ENCODE measurements around the gene SCN8A.
"Not testable (repeated sequence)": the region's sequence is repeated elsewhere in the genome, so short reads cannot be mapped to it uniquely, and the experiment has no call there.

The SCN8A gene

DNA sequence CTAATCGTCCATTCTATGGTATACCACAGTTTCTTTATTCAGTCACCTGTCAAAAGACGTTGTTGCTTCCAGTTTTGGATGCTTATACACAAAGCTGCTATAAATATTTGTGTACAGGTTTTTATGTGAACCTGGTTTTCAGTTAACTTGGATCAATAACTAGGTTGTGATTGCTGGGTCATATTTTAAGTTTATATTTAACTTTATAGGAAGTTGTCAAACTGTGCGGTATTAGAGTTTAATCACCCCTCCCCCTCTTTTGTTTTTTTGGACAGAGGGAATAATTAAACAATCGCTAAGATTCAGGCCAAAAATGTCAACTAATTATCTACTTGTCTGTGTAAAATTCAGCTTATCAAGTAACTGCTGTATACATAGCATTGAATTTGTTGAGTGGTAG lies 34.3 kb downstream of the SCN8A start:
- no peak for DNase-seq

DNA sequence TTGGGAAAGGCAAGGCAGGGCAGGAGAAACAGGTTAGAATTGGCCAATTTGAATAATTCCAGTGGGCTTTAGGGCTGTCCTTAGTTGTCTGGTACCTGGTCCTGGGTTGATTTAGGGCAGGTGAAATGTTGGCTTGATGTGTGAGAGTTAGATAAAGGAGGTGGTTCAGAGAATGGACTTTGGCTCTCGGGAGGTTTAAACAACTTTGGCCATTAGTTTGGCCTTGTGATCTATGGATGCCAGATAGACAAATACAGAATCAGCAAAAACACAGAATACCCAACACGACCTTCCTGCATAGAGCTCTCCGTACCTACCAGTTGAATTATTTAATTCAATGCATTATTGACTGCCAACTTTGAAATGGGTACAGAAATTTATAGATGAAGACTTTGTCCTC lies 35.1 kb downstream of the SCN8A start:
- no peak for DNase-seq

GRCh38 chr12:51626629-51627028 lies 35.6 kb downstream of the SCN8A start:
- no peak for DNase-seq

GRCh38 chr12:51630256-51630880 lies 39.3 kb downstream of the SCN8A start:
- no peak for DNase-seq

- no peak for DNase-seq
Observed at GRCh38 chr12:51630986-51631385, 40.0 kb downstream of the SCN8A start.

DNA sequence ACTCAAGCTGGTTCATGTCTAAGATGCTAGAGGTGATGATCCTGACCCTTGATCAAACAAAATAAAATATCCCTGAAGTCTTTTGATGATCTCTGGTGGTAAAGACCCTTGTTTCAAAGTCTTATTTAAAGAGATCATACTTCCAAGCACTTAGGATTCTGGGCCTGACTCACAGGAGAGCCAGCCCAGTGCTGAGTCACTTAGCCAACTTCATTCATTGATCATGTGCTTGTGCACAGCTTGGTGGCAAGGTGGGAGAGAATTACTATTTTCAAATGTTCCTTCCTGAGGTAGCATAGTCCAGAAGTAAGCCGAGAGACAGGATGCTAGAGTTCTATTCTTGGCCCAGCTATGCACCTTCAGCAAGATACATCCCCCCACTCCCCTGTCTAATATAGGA lies 40.6 kb downstream of the SCN8A start:
- DNase-seq = no peak

GRCh38 chr12:51632623-51633022 lies 41.6 kb downstream of the SCN8A start:
- DNase-seq = peak in 1 of 2 experiments; percentile 8

DNA sequence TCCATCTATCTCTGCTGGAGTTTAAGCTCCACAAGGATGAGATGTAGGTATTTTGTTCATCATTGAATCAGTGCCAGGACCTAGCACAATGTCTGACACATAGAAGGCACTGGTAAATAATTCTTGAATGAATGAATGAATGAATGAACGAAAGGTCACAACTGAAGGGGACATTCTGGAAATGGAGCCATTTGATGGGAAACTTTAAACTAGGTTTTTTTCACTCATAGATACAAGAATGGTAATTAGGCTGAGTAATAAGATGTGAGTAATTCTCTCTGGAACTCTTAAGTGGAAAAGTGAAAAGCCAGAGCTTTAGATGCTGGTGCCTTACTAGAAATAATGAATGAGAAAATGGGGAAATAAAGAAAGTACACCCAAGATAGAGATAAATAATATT lies 44.3 kb downstream of the SCN8A start:
- no peak for DNase-seq

- DNase-seq = no peak
Observed at GRCh38 chr12:51636581-51636980, 45.5 kb downstream of the SCN8A start.

- DNase-seq = no peak
Observed at GRCh38 chr12:51636986-51637385, 46.0 kb downstream of the SCN8A start.

GRCh38 chr12:51639361-51639760 lies 48.3 kb downstream of the SCN8A start:
- DNase-seq = no peak

DNA sequence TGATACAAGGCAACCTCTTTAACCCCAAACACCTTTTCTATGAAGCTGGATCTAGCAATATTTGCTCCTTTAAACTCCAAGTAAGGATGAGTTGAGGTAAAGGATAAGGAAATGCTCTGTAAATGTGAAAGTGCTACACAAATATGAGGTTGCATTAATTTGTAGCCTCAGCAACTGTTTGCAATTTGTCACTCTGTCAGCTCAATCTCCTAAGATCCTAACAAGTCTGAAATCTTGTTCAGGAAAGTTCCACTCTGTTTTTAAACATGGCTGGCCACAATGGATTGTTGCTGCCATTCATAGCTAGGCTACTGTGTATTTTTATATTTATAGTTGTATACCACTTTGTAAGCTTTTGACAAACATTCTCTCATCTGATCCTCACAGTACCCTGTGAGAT lies 51.3 kb downstream of the SCN8A start:
- no peak for DNase-seq

DNA sequence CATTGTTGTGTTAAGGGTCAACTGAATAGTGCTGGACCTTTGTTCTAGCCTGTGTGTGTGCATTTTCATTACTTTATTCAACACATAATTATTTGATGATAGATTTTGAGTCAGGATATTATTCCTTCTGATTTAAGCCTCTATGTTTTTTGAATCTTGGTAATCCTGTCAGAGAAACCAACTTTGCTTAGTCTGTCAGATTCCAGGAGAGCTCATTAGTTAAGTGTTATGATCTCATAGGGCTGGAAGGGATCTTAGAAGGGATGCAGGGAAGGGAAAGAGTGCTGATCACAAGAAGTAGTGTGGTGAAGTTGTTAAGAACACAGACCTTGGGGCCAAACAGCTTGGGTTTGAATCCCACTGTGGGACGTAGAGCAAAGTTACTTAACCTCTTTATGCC lies 52.9 kb downstream of the SCN8A start:
- DNase-seq = no peak

- DNase-seq = not testable (repeated sequence)
Observed at GRCh38 chr12:51644691-51645090, 53.7 kb downstream of the SCN8A start.

GRCh38 chr12:51645961-51646360 lies 54.9 kb downstream of the SCN8A start:
- no peak for DNase-seq

GRCh38 chr12:51647647-51648046 lies 56.6 kb downstream of the SCN8A start:
- DNase-seq = no peak

DNA sequence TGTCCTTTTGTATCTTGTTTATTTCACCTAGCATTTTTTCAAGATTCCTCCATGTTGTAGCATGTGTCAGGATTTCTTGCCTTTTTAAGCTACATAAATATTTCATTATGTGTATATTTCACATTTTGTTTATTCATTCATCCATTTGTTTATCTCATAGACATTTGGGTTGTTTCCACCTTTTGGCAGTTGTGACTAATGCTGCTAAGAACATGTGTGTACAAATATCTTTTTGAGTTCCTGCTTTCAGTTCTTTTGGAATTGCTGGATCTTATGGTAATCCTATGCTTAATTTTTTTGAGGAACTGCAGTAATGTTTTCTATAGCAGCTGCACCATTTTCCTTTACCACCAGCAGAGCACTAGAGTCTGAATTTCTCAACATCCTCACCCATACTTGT lies 62.4 kb downstream of the SCN8A start:
- DNase-seq = no peak

DNA sequence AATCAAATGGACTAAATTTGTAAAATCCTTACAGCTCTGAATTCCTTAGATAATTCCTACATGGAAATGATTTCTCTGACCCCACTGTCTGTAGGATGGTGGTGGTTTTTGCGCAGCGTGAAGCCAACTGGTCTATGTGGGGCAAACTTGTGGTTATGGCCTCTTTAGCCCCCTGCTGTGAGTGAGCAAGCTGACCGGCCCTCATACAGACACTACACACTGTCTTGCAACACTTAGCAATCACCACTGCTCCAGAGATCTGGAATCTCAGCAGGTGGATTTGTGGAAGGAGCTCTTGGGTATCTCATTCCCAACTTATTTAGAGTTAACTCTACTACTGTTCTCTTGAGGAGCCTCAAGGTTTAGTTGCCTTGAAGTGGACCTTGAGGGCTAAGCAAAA lies 70.2 kb downstream of the SCN8A start:
- DNase-seq = no peak

DNA sequence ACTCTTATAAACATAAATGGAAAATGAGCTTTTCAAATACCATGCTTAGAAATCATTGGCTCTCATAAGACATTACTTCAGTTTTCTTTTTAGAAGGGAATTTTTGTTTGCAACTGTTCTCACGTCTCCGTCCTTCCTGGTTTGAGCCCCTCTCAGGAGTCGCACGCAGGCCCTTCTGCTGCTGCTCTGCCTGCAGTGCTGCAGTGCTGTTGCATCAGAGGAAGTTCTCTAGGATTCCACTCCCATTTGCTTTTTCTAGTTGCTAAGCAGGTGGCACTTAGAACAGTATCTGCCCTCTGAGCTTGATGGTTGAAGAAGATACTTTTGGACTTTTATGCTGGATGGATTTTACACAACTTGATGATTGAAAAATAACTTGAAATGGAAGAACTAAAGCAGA lies 70.8 kb downstream of the SCN8A start:
- DNase-seq = no peak

GRCh38 chr12:51662728-51663154 lies 71.7 kb downstream of the SCN8A start:
- no peak for DNase-seq

GRCh38 chr12:51663390-51663789 lies 72.4 kb downstream of the SCN8A start:
- DNase-seq = no peak

- no peak for DNase-seq
Observed at GRCh38 chr12:51666696-51667095, 75.7 kb downstream of the SCN8A start.

- DNase-seq = no peak
Observed at GRCh38 chr12:51667269-51667668, 76.2 kb downstream of the SCN8A start.

DNA sequence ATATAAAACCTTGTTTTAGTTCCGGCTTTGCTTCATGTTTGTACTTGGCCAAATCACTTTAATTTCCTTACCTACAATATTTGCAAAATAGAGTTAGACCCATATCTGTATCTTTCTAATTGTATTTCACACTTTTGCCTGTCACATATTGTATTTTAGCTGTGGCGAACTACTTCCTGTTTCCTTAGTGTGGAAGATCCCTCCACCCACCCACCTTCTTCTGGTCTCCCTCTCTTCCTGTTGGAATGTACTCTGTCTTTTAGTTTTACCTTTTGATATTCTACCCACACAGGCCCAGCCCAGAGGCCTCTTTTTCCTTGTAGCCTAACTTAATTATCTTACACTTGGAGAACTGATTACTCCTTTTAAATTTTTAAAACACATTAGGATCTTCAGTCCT lies 78.2 kb downstream of the SCN8A start:
- DNase-seq = no peak

DNA sequence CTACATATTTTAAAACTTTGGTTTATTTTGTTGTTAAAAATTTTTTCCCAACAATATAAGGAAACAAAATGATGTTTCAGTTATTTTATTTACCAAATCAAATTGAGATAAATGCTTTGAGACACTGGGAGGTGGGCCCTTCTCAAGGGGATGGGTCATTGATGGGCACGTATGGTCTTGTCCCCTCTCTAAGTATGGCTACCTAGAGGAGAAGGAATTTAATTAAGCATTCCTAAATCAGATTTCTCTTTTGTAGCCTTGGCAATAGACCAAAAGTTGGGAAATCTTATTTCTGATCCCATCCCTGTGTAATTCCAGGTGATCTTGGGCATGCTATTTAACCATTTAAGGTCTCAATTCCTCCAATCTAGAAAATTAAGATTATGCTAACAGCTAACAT lies 79.0 kb downstream of the SCN8A start:
- DNase-seq = no peak

GRCh38 chr12:51672334-51672733 lies 81.3 kb downstream of the SCN8A start:
- DNase-seq = no peak
